ENCODE data around the gene ZNF280B.

Gene ZNF280B

GRCh38 chr22:22545084-22545483, 36.5 kb upstream of the ZNF280B start:
- Histone ChIP-seq H3K27me3 (no peaks in the 10 kb centered on the region), H3K4me1 (ENCODE audit: control insufficient read depth in 1 of 2, insufficient read depth in 1 of 2, low read depth in 1 of 2, low read length in 1 of 2) (peaks cover 0 to 7% of the 10 kb centered on the region in 2 experiments), H3K9me3 (no peaks in the 10 kb centered on the region), H3K4me3 (ENCODE audit: low read depth in 1 of 2, low read length in 1 of 2) (no peak overlapping the region), H3K27ac (no peak overlapping the region), H3K36me3 (no peaks in the 10 kb centered on the region)
- no peak for TF ChIP-seq CTCF (IDR thresholded peaks at IDR 0.05)

- Histone ChIP-seq H3K27me3 (no peaks in the 10 kb centered on the region), H3K4me3 (ENCODE audit: low read depth in 1 of 2, low read length in 1 of 2) (no peak overlapping the region), H3K9me3 (no peaks in the 10 kb centered on the region), H3K4me1 (ENCODE audit: control insufficient read depth in 1 of 2, insufficient read depth in 1 of 2, low read depth in 1 of 2, low read length in 1 of 2) (no peaks in the 10 kb centered on the region), H3K27ac (no peak overlapping the region), H3K36me3 (no peaks in the 10 kb centered on the region)
- TF ChIP-seq CTCF (IDR thresholded peaks at IDR 0.05) = no peak
Observed at GRCh38 chr22:22538226-22538989, 29.9 kb upstream of the ZNF280B start.

GRCh38 chr22:22536916-22537315, 28.4 kb upstream of the ZNF280B start:
- Histone ChIP-seq H3K27me3 (no peaks in the 10 kb centered on the region), H3K9me3 (no peaks in the 10 kb centered on the region), H3K27ac (no peak overlapping the region), H3K36me3 (no peaks in the 10 kb centered on the region), H3K4me1 (ENCODE audit: control insufficient read depth in 1 of 2, insufficient read depth in 1 of 2, low read depth in 1 of 2, low read length in 1 of 2) (no peaks in the 10 kb centered on the region), H3K4me3 (ENCODE audit: low read depth in 1 of 2, low read length in 1 of 2) (no peak overlapping the region)
- no peak for TF ChIP-seq CTCF (IDR thresholded peaks at IDR 0.05)

GRCh38 chr22:22536515-22536914, 28.0 kb upstream of the ZNF280B start:
- no peaks in the 10 kb centered on the region for H3K4me1 ChIP-seq (ENCODE audit: control insufficient read depth in 1 of 2, insufficient read depth in 1 of 2, low read depth in 1 of 2, low read length in 1 of 2)
- no peak overlapping the region for H3K4me3 ChIP-seq (ENCODE audit: low read depth in 1 of 2, low read length in 1 of 2)
- H3K27ac ChIP-seq = no peak overlapping the region
- no peak for TF ChIP-seq CTCF (IDR thresholded peaks at IDR 0.05)
- no peaks in the 10 kb centered on the region for H3K9me3 ChIP-seq
- no peaks in the 10 kb centered on the region for H3K36me3 ChIP-seq
- H3K27me3 ChIP-seq = no peaks in the 10 kb centered on the region

GRCh38 chr22:22535662-22536061, 27.1 kb upstream of the ZNF280B start:
- H3K4me3 ChIP-seq (ENCODE audit: low read depth in 1 of 2, low read length in 1 of 2) = no peak overlapping the region
- no peak overlapping the region for H3K27ac ChIP-seq
- H3K4me1 ChIP-seq (ENCODE audit: control insufficient read depth in 1 of 2, insufficient read depth in 1 of 2, low read depth in 1 of 2, low read length in 1 of 2) = no peaks in the 10 kb centered on the region
- H3K36me3 ChIP-seq = no peaks in the 10 kb centered on the region
- no peaks in the 10 kb centered on the region for H3K9me3 ChIP-seq
- TF ChIP-seq CTCF (IDR thresholded peaks at IDR 0.05) = no peak
- no peaks in the 10 kb centered on the region for H3K27me3 ChIP-seq
